Right lobe of liver (tissue), 6 donors: ENCODE data around the gene ROCK2. TPM values are rescaled to one million over a fixed set of nuclear protein-coding genes. Genes with fewer than 3 reads are reported as not detected.

Source experiments
- ATAC-seq, 4 donors: fragments of 200-7000 bp; cut with Tn5 transposase; one replicate each; pipeline ENCODE4 v1.9.1; 2020; ENCODE audit warnings: mild to moderate bottlenecking in 4 of 4, moderate library complexity in 4 of 4
- DNase-seq, 3 donors: peaks; one replicate each; pipeline ENCODE4 v3.0.0-alpha.2; 2020
- H3K27ac ChIP-seq, 3 donors: fragments of 200-600 bp; one replicate each; pipeline ENCODE4 v1.8.0; 2022
- H3K27me3 ChIP-seq, 2 donors: fragments of 200-600 bp; one replicate each; pipeline ENCODE4 v1.8.0; 2022
- H3K36me3 ChIP-seq, 4 donors: fragments of 200-600 bp; sonication (generic) in 1 of 4; one replicate each; pipeline versions ENCODE4 v1.5.1 to v1.8.0; 2017 to 2022; ENCODE audit warnings: control low read depth in 1 of 4
- H3K4me1 ChIP-seq, 4 donors: fragments of 200-600 bp; sonication (generic) in 1 of 4; one replicate each; pipeline versions ENCODE4 v1.5.1 to v1.8.0; 2017 to 2022; ENCODE audit warnings: control low read depth in 1 of 4
- H3K4me3 ChIP-seq, 3 donors: fragments of 200-600 bp; one replicate each; pipeline ENCODE4 v1.8.0; 2022
- H3K9me3 ChIP-seq, 4 donors: fragments of 200-600 bp; sonication (generic) in 1 of 4; one replicate each; pipeline versions ENCODE4 v1.5.1 to v1.8.0; 2017 to 2022; ENCODE audit warnings: control low read depth in 1 of 4
- CTCF ChIP-seq, 4 donors: fragments of 200-600 bp in 3 of 4; fragments of 450-650 bp in 1 of 4; IDR thresholded peaks; one replicate each; pipeline versions ENCODE4 v1.5.1 to v1.8.0; 2016 to 2022; ENCODE audit warnings: antibody characterized with exemption in 4 of 4, mild to moderate bottlenecking in 2 of 4
- POLR2A ChIP-seq: fragments of 450-650 bp; IDR thresholded peaks from one replicate; pipeline ENCODE4 v1.6.1; 2017; ENCODE audit warnings: antibody characterized with exemption, mild to moderate bottlenecking
- WGBS: methylation state at CpG from one replicate; pipeline ENCODE4 v1.1.6; 2018; ENCODE audit warnings: low coverage, low lambda C conversion rate; ENCODE audit not compliant: insufficient coverage; ENCODE audit errors: missing lambda C conversion rate; 5-methylcytosine and 5-hydroxymethylcytosine counted together
- intact Hi-C, 2 donors: fragments of 100-400 bp; cut with DNase I; formaldehyde crosslinking; loops; one replicate each; pipeline versions ENCODE4 v1.11.2 to v1.14.1; 2022
- total RNA-seq, 6 experiments: library from RNA; depleted of rRNA in 2 of 6; stranded (reverse); fragments of >200 nt in 2 of 6; fragmentation: NEBNext Ultra II Directional in 3 of 6; extraction: Animal tissue kit (Norgen Biotek cat#: 25700) in 3 of 6; gene quantifications; one replicate each; pipeline versions ENCODE4 v1.1.0 to v1.2.4, GENCODE V29; 2016 to 2023
- donor health status: DM: no; HTN: yes; CAD: no.
- donor health status: DM: no; HTN: no; CAD: no.
- donor health status: DM: no; HTN: no; CAD: no.
- donor health status: DM: no; HTN: yes; CAD: no.
- donor health status: DM: no; HTN: yes; CAD: no.

ROCK2 gene
- total RNA-seq, 6 experiments from 2014 or later = 11.6 to 23.9 (median 19.8) TPM

DNA sequence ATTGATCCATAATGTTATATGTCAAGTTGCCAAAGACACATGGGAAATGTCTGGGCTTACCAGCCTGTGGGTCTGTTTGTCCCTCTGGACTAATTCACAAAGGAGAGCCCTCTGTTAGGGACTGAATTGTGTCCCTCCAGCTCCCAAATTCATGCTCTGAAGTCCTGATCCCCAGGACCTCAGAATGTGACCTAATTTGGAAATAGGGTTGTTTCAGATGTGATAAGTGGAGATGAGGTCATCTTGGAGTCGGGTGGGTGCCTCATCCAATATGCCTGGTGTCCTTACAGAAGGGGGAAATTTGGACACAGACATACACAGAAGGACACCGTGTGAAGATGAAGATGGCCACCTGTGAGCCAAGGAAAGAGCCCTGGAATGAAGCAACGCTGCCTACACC lies 41.4 kb upstream of the ROCK2 start:
- Histone ChIP-seq H3K27me3 (no peaks in the 10 kb centered on the region), H3K9me3 (no peaks in the 10 kb centered on the region), H3K4me3 (no peak overlapping the region), H3K36me3 (no peaks in the 10 kb centered on the region), H3K4me1 (peaks cover 0 to 41% (median 18%) of the 10 kb centered on the region in 4 donors), H3K27ac (no peak overlapping the region)
- DNase-seq (no peak), ATAC-seq (peak in 1 of 4 donors; percentile 14)
- intact Hi-C loops = no loop called here
- no peak for TF ChIP-seq POLR2A
- TF ChIP-seq CTCF (IDR thresholded peaks at IDR 0.05) = no peak
- 65% methylated on average over 3 of the region's 3 CpGs for whole genome bisulfite sequencing

GRCh38 chr2:11385216-11385615 lies 40.8 kb upstream of the ROCK2 start:
- ATAC-seq = no peak
- 69% methylated on average over 2 of the region's 2 CpGs for WGBS
- Histone ChIP-seq H3K4me3 (no peak overlapping the region), H3K36me3 (no peaks in the 10 kb centered on the region), H3K27ac (no peak overlapping the region), H3K4me1 (peaks cover 0 to 39% (median 17%) of the 10 kb centered on the region in 4 donors), H3K9me3 (no peaks in the 10 kb centered on the region), H3K27me3 (no peaks in the 10 kb centered on the region)
- DNase-seq = no peak
- no peak for TF ChIP-seq POLR2A
- TF ChIP-seq CTCF (IDR thresholded peaks at IDR 0.05) = no peak
- intact Hi-C loops = no loop called here

DNA sequence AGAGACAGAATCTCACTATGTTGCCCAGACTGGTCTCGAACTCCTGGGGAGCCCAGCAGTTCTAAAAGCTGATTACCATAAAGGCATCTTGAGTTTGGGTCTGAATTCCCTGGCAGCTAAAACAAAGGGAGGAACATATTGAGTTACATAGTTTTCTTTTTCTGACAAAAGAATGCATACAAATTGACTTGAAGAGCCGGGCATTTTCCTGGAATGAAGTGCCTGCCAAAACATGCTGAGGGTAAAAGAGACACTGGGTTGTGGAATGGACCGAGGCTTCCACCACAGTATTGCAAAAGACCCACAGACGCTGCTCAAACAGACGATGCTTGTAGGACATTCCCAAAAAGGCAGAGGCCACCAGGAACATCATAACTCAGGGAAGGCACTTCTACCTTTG lies 35.1 kb upstream of the ROCK2 start:
- Histone ChIP-seq H3K4me1 (peaks cover 0 to 14% (median 2%) of the 10 kb centered on the region in 4 donors), H3K9me3 (no peaks in the 10 kb centered on the region), H3K27me3 (no peaks in the 10 kb centered on the region), H3K4me3 (no peak overlapping the region), H3K36me3 (no peaks in the 10 kb centered on the region), H3K27ac (no peak overlapping the region)
- WGBS = 49% methylated on average over 5 of the region's 5 CpGs
- ATAC-seq (peak; percentile 73 to 89 (median 79)), DNase-seq (peak in 1 of 3 donors; percentile 60)
- intact Hi-C loops = no loop called here
- TF ChIP-seq CTCF (IDR thresholded peaks at IDR 0.05) (no peak), POLR2A (no peak)

GRCh38 chr2:11377928-11378545 lies 33.6 kb upstream of the ROCK2 start:
- H3K27ac ChIP-seq = peak overlapping the region in 2 of 3 donors; percentile 3 to 18
- H3K4me1 ChIP-seq = peaks cover 0 to 18% (median 3%) of the 10 kb centered on the region in 4 donors
- no peak for ATAC-seq
- H3K36me3 ChIP-seq = no peaks in the 10 kb centered on the region
- WGBS = 71% methylated on average over 6 of the region's 12 CpGs
- no peak for DNase-seq
- H3K9me3 ChIP-seq = no peaks in the 10 kb centered on the region
- intact Hi-C loops = no loop called here
- TF ChIP-seq POLR2A = no peak
- TF ChIP-seq CTCF (IDR thresholded peaks at IDR 0.05) = no peak
- no peaks in the 10 kb centered on the region for H3K27me3 ChIP-seq
- no peak overlapping the region for H3K4me3 ChIP-seq
